T-helper 1 cell treated with Interleukin-12 subunit alpha and Interleukin-12 subunit beta and Interleukin-4 antibody, amounts not matched to agents 30 μg/mL and 1 μg/mL, for 36 hours (primary cell): Measurements from ENCODE around the gene IQGAP1.

Experiments
- H3K27ac Mint-ChIP-seq: one replicate; pipeline ENCODE4 v1.8.0; 2021; ENCODE audit warnings: mild to moderate bottlenecking, mixed read lengths
- H3K27me3 Mint-ChIP-seq: one replicate; pipeline ENCODE4 v1.8.0; 2021; ENCODE audit warnings: low read depth, mixed read lengths
- H3K36me3 Mint-ChIP-seq: one replicate; pipeline ENCODE4 v1.8.0; 2021; ENCODE audit warnings: low read depth, mixed read lengths
- H3K4me1 Mint-ChIP-seq: one replicate; pipeline ENCODE4 v1.8.0; 2021; ENCODE audit warnings: low read depth, mixed read lengths
- H3K4me3 Mint-ChIP-seq: one replicate; pipeline ENCODE4 v1.8.0; 2021; ENCODE audit warnings: mild to moderate bottlenecking, moderate library complexity, mixed read lengths
- H3K9me3 Mint-ChIP-seq: one replicate; pipeline ENCODE4 v1.8.0; 2021; ENCODE audit warnings: mixed read lengths

IQGAP1 gene

GRCh38 chr15:90550919-90551318 is 162.9 kb downstream of the IQGAP1 start:
- Mint-ChIP-seq H3K27ac (no peak overlapping the region), H3K9me3 (no peaks in the 10 kb centered on the region), H3K27me3 (no peaks in the 10 kb centered on the region), H3K36me3 (peaks cover 32% of the 10 kb centered on the region), H3K4me1 (peaks cover 41% of the 10 kb centered on the region), H3K4me3 (no peak overlapping the region)
